Left lung (tissue), 10 donors: ENCODE measurements around the gene ZNF236. TPM values are rescaled to one million over a fixed set of nuclear protein-coding genes. Genes with fewer than 3 reads are reported as not detected.

Source experiments
- ATAC-seq: fragments of 200-7000 bp; cut with Tn5 transposase; one replicate; pipeline ENCODE4 v1.9.1; 2020; ENCODE audit warnings: moderate library complexity
- DNase-seq, 4 donors: peaks; one replicate each; pipeline ENCODE4 v3.0.0-alpha.2; 2013 to 2020
- H3K27ac ChIP-seq, 2 donors: fragments of 200-600 bp; sonication (generic) in 1 of 2; one replicate each; pipeline versions ENCODE4 v1.5.0 to v1.8.0; 2020 to 2021
- H3K27me3 ChIP-seq, 2 donors: fragments of 200-600 bp; sonication (generic) in 1 of 2; one replicate each; pipeline versions ENCODE4 v1.5.0 to v1.8.0; 2020 to 2021
- H3K36me3 ChIP-seq, 2 donors: fragments of 200-600 bp; sonication (generic) in 1 of 2; one replicate each; pipeline versions ENCODE4 v1.5.0 to v1.8.0; 2020 to 2021
- H3K4me1 ChIP-seq, 2 donors: fragments of 200-600 bp; one replicate each; pipeline ENCODE4 v1.8.0; 2021
- H3K4me3 ChIP-seq, 2 donors: fragments of 200-600 bp; sonication (generic) in 1 of 2; one replicate each; pipeline versions ENCODE4 v1.5.0 to v1.8.0; 2020 to 2021; ENCODE audit warnings: mild to moderate bottlenecking in 1 of 2
- H3K9me3 ChIP-seq, 2 donors: fragments of 200-600 bp; sonication (generic) in 1 of 2; one replicate each; pipeline versions ENCODE4 v1.5.0 to v1.8.0; 2020 to 2021
- CTCF ChIP-seq, 2 donors: fragments of 200-600 bp; sonication (generic) in 1 of 2; IDR thresholded peaks; one replicate each; pipeline versions ENCODE4 v1.5.0 to v1.8.0; 2021; ENCODE audit warnings: antibody characterized with exemption in 2 of 2
- intact Hi-C, 2 donors: fragments of 100-400 bp; cut with DNase I; formaldehyde crosslinking; loops; one replicate each; pipeline versions ENCODE4 v1.11.2 to v1.14.2; 2022
- polyA plus RNA-seq, 6 donors: library from polyadenylated mRNA; unstranded; fragments of 120-200 nt; gene quantifications; one replicate each; pipeline ENCODE4 v1.2.1, GENCODE V29; 2013; ENCODE audit not compliant: insufficient read length in 6 of 6
- total RNA-seq, 2 donors: library from RNA; stranded (reverse); fragmentation: NEBNext Ultra II Directional; extraction: Animal tissue kit (Norgen Biotek cat#: 25700); gene quantifications; one replicate each; pipeline ENCODE4 v1.2.1, GENCODE V29; 2021
- donor health status: DM: no; HTN: yes; CAD: no.
- donor health status: DM: no; HTN: no; CAD: no.

ZNF236 gene
- total and polyA plus RNA-seq, 8 donors, result 10.9 to 15.1 (median 12.5) TPM

GRCh38 chr18:76992226-76993084 lies 170.1 kb downstream of the ZNF236 start:
- Histone ChIP-seq H3K4me1 (no peaks in the 10 kb centered on the region), H3K36me3 (no peaks in the 10 kb centered on the region), H3K27ac (no peak overlapping the region), H3K4me3 (no peak overlapping the region), H3K9me3 (no peaks in the 10 kb centered on the region), H3K27me3 (no peaks in the 10 kb centered on the region)
- no peak for DNase-seq
- no peak for ATAC-seq
- TF ChIP-seq CTCF (IDR thresholded peaks at IDR 0.05), result no peak
- intact Hi-C loops, result no loop called here

- no peak for TF ChIP-seq CTCF (IDR thresholded peaks at IDR 0.05)
- no peaks in the 10 kb centered on the region for H3K9me3 ChIP-seq
- H3K4me1 ChIP-seq, result no peaks in the 10 kb centered on the region
- ATAC-seq (no peak), DNase-seq (no peak)
- no peak overlapping the region for H3K27ac ChIP-seq
- intact Hi-C loops, result no loop called here
- H3K27me3 ChIP-seq, result no peaks in the 10 kb centered on the region
- H3K4me3 ChIP-seq, result no peak overlapping the region
- H3K36me3 ChIP-seq, result no peaks in the 10 kb centered on the region
Observed at GRCh38 chr18:76993085-76993382, 170.7 kb downstream of the ZNF236 start.

DNA sequence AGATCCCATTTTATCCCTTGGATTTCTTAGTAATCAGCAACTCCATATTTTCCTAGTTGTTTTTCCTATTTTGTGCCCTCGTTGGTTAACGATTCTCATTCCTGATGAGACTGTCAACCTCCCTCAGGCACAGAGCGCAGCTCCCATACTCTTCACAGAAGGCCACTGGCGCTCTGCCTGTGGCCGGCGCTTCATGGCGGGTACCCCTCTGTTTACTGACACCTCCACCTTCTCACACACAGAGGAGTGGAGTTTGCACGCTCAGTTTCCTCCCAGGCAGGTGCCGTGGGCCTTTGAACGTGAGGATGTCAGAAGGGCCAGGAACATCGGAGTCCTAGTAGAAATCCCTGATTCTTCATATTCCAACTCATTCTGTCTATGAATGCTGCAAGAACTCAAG lies 171.2 kb downstream of the ZNF236 start:
- no peak for ATAC-seq
- H3K27ac ChIP-seq, result no peak overlapping the region
- H3K4me3 ChIP-seq, result no peak overlapping the region

DNA sequence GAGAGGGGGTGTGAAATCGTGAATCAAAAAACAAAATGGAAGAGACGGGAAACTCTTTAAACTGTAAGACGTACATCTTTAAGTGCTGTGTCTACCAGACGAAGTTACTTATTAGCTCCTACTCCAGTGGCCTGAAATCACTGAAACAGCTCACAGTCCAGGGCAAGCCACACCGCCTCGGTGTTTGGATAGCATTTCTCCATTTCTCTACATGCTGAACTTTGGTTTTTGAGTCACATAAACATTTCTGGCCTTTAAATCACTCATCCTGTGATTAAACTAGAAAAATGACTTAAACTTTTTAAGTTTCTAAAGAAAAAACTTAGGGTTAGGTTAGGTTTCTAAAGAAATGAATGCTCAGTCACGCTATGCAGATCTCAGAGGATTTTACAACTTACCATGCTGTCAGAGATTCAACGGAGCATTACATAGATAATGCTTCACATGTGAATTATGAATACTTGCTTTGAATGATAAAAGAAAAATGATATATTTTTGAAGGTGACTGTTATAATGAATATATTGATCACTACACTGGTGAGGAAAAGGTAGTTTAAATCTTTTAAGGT lies 171.8 kb downstream of the ZNF236 start:
- Histone ChIP-seq H3K36me3 (no peaks in the 10 kb centered on the region), H3K9me3 (no peaks in the 10 kb centered on the region), H3K4me1 (no peaks in the 10 kb centered on the region), H3K27me3 (no peaks in the 10 kb centered on the region), H3K27ac (no peak overlapping the region), H3K4me3 (no peak overlapping the region)
- ATAC-seq, result no peak
- TF ChIP-seq CTCF (IDR thresholded peaks at IDR 0.05), result no peak
- intact Hi-C loops, result no loop called here
- no peak for DNase-seq

More for the DNA sequence above, 171.2 kb downstream of the ZNF236 start:
- H3K4me1 ChIP-seq, result no peaks in the 10 kb centered on the region
- TF ChIP-seq CTCF (IDR thresholded peaks at IDR 0.05), result no peak
- no peaks in the 10 kb centered on the region for H3K9me3 ChIP-seq
- intact Hi-C loops, result no loop called here
- no peak for DNase-seq
- no peaks in the 10 kb centered on the region for H3K36me3 ChIP-seq
- no peaks in the 10 kb centered on the region for H3K27me3 ChIP-seq

DNA sequence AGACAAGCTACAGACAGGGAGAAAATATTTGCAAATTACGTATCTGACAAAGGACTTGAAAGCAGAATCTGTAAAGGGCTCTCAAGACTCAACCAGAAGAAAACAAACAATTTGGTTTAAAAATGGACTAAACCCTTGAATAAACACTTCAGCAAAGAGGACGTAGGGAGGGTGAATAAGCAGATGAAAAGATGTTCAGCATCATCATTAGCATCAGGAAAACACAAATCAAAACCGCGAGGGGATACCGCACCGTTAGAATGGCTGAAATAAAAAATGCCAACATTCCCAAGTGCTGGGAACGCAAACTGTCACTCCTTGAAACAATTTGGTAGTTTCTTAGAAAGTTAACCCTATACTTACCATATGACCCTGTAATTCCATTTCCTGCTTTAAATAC lies 173.5 kb downstream of the ZNF236 start:
- Histone ChIP-seq H3K4me3 (no peak overlapping the region), H3K9me3 (no peaks in the 10 kb centered on the region), H3K27me3 (no peaks in the 10 kb centered on the region), H3K4me1 (peaks cover 0 to 7% of the 10 kb centered on the region in 2 donors), H3K36me3 (no peaks in the 10 kb centered on the region), H3K27ac (no peak overlapping the region)
- ATAC-seq, result no peak
- TF ChIP-seq CTCF (IDR thresholded peaks at IDR 0.05), result no peak
- intact Hi-C loops, result loop anchor here in 1 of 2 donors (5.0 kb wide), 1 partner anchor 216 kb away; no protein-coding TSS in a partner anchor
- no peak for DNase-seq
